ENCODE measurements around the gene KCNH2. TPM values are rescaled to one million over a fixed set of nuclear protein-coding genes. Genes with fewer than 3 reads are reported as not detected.

KCNH2 gene
- total RNA-seq, 3 donors from 2014 or later (not counting 1 experiment from before 2014, with no cell fraction given), result 0.39 to 0.60 TPM; not detected in 1

DNA sequence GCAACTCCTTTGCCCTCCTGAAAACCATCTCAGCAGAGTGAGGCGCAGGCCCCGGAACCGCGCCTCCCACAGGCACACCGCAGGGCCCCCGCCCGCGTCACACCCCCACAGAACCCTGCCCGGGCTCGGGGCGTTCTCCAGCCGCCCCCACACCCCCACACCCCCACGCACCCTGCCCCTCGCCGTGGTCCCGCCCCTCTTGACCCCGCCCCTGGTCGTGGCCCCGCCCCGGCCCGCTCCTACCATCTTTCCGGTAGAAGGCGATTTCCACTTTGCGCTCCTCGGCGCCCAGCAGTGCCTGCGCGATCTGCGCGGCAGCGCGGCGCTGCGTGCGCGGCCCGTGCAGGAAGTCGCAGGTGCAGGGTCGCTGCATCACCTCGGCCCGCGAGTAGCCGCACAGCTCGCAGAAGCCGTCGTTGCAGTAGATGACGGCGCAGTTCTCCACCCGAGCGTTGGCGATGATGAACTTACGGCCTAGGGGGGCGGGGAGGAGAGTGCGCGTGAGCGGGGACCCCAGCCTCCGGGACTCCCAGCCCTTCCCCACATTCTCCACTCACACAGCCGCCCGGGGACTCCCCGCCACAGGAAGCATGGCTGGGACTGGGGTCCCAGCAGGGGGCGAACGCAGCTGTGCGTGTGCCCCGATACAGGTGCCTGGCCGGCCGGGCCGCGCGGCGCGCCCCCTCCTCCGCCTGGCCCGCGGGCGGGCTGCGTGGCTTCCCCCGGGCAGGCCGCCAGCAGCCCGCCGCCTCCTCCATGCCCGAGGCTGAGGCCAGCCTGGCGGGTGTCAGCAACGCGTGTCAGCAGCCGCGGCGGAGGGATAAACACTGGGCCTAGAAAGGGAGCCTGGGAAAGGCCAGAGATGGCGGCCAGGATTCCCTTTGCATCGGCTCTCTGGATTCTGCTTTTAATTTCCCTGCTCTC, 3.4 kb downstream of the KCNH2 start:
- Mint-ChIP-seq H3K27ac (peak overlapping the region in 1 of 2 donors; percentile 70), H3K4me3 (peak overlapping the region; percentile 85), H3K36me3 (no peaks in the 10 kb centered on the region), H3K9me3 (no peaks in the 10 kb centered on the region), H3K27me3 (ENCODE audit: low read depth in 2 of 2) (peaks cover 22 to 24% of the 10 kb centered on the region in 2 donors), H3K4me1 (peaks cover 20 to 34% of the 10 kb centered on the region in 2 donors)
- DNase-seq (peak; percentile 52 to 91), ATAC-seq (peak; percentile 74 to 80 (median 74))
- no peaks in the 10 kb centered on the region for H3K36me3 ChIP-seq (ENCODE audit: control insufficient read depth, insufficient read depth, low read length)
- H3K27ac ChIP-seq (ENCODE audit: low read length), result no peak overlapping the region
- peak overlapping the region; percentile 42 for H3K4me3 ChIP-seq (ENCODE audit: low read length)
- 1% methylated on average over 86 of the region's 89 CpGs for WGBS (ENCODE audit: insufficient coverage)
- H3K9me3 ChIP-seq (ENCODE audit: control insufficient read depth, insufficient read depth, low read length), result no peaks in the 10 kb centered on the region
- H3K27me3 ChIP-seq (ENCODE audit: control insufficient read depth, insufficient read depth, low read length), result peaks cover 30% of the 10 kb centered on the region
- peaks cover 36% of the 10 kb centered on the region for H3K4me1 ChIP-seq (ENCODE audit: control insufficient read depth, insufficient read depth, low read length)
- intact Hi-C loops (cut with micrococcal nuclease), result loop anchor here (5.0 kb wide), 1 partner anchor 38 kb away; no protein-coding TSS in a partner anchor
- TF ChIP-seq, protein P1, sequence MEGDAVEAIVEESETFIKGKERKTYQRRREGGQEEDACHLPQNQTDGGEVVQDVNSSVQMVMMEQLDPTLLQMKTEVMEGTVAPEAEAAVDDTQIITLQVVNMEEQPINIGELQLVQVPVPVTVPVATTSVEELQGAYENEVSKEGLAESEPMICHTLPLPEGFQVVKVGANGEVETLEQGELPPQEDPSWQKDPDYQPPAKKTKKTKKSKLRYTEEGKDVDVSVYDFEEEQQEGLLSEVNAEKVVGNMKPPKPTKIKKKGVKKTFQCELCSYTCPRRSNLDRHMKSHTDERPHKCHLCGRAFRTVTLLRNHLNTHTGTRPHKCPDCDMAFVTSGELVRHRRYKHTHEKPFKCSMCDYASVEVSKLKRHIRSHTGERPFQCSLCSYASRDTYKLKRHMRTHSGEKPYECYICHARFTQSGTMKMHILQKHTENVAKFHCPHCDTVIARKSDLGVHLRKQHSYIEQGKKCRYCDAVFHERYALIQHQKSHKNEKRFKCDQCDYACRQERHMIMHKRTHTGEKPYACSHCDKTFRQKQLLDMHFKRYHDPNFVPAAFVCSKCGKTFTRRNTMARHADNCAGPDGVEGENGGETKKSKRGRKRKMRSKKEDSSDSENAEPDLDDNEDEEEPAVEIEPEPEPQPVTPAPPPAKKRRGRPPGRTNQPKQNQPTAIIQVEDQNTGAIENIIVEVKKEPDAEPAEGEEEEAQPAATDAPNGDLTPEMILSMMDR (IDR thresholded peaks at IDR 0.05), result no peak

DNA sequence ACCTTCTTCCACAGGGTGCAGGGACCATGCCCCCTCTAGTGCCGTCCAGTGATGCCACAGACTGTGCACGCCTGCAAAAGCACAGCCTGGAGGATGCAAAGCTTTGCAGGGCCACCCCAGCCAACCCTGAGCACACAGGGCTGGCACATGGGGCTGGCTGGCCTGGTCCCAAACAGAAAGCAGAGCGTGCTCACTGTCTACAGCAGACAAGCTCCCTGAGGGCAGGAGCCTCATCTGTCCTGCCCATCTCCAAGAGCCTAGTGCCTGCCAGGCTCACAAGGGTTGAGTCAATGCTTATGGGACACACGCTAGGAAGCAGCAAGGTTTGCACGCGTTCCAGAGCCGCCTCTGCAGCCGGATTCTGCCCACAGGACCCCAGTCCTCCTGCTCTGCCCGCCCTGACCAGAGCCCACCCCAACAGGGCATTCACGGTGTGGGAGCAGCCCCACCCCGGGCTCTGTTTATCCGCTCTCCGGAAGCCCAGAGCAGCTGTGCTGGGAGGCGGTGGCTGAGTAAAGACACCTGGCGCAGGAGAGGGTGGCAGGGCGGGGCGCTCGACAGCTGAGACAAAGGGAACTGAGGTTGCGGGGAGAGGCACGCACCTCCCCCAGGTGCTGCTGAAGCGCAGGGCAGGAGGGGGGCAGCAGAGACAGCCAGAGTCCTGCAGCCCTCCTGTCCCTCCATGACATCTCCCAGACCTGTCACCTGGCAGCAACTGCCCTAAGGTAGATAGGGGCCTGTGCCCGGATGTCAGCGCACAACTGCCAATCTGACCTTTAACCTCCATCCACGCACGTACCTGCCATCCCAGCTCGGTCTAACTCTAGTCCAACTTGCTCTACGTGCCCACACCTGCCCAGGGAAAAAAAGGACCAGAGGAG, 4.3 kb downstream of the KCNH2 start:
- ATAC-seq (no peak), DNase-seq (peak in 1 of 2 donors; percentile 68)
- Histone ChIP-seq H3K27ac (ENCODE audit: low read length) (no peak overlapping the region), H3K9me3 (ENCODE audit: control insufficient read depth, insufficient read depth, low read length) (no peaks in the 10 kb centered on the region), H3K27me3 (ENCODE audit: control insufficient read depth, insufficient read depth, low read length) (peaks cover 29% of the 10 kb centered on the region), H3K4me1 (ENCODE audit: control insufficient read depth, insufficient read depth, low read length) (peaks cover 30% of the 10 kb centered on the region), H3K36me3 (ENCODE audit: control insufficient read depth, insufficient read depth, low read length) (no peaks in the 10 kb centered on the region), H3K4me3 (ENCODE audit: low read length) (peak overlapping the region; percentile 26)
- TF ChIP-seq, protein P1 (IDR thresholded peaks at IDR 0.05), result no peak
- Mint-ChIP-seq H3K36me3 (no peaks in the 10 kb centered on the region), H3K27ac (no peak overlapping the region), H3K4me1 (peaks cover 17 to 31% of the 10 kb centered on the region in 2 donors), H3K9me3 (no peaks in the 10 kb centered on the region), H3K4me3 (peak overlapping the region; percentile 85), H3K27me3 (ENCODE audit: low read depth in 2 of 2) (peaks cover 21 to 27% of the 10 kb centered on the region in 2 donors)
- intact Hi-C loops (cut with micrococcal nuclease), result no loop called here
- 32% methylated on average over 27 of the region's 27 CpGs for WGBS (ENCODE audit: insufficient coverage)

DNA sequence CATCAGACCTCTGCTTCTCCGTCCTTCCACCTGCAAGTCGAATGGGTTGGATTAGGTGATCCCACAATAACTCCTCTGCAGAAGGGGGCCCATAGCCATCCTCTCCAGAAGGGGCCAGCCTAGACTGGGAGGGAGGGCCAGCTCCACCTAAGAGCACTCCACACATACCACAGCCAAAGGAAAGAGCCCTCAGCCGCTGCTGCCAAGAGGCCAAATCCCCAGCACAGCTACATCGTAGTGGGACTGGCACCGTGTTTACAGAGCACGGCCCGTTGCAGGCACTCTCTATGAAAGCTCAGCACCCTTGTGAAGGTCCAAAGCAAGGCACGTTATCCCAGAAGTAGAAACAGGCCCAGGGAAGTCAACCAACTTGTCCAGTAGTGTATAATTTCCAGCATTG, 5.4 kb downstream of the KCNH2 start:
- DNase-seq (no peak), ATAC-seq (no peak)
- no peak overlapping the region for H3K27ac Mint-ChIP-seq
- peaks cover 23% of the 10 kb centered on the region for H3K27me3 ChIP-seq (ENCODE audit: control insufficient read depth, insufficient read depth, low read length)
- H3K4me3 Mint-ChIP-seq, result no peak overlapping the region
- no peak overlapping the region for H3K4me3 ChIP-seq (ENCODE audit: low read length)
- no peaks in the 10 kb centered on the region for H3K36me3 ChIP-seq (ENCODE audit: control insufficient read depth, insufficient read depth, low read length)
- peaks cover 22 to 28% of the 10 kb centered on the region in 2 donors for H3K27me3 Mint-ChIP-seq (ENCODE audit: low read depth in 2 of 2)
- H3K27ac ChIP-seq (ENCODE audit: low read length), result no peak overlapping the region
- intact Hi-C loops (cut with micrococcal nuclease), result no loop called here
- H3K9me3 ChIP-seq (ENCODE audit: control insufficient read depth, insufficient read depth, low read length), result no peaks in the 10 kb centered on the region
- TF ChIP-seq, protein P1 (IDR thresholded peaks at IDR 0.05), result no peak
- 88% methylated on average over 8 of the region's 8 CpGs for WGBS (ENCODE audit: insufficient coverage)
- H3K4me1 ChIP-seq (ENCODE audit: control insufficient read depth, insufficient read depth, low read length), result peaks cover 24% of the 10 kb centered on the region
- peaks cover 12 to 26% of the 10 kb centered on the region in 2 donors for H3K4me1 Mint-ChIP-seq
- H3K9me3 Mint-ChIP-seq, result no peaks in the 10 kb centered on the region
- no peaks in the 10 kb centered on the region for H3K36me3 Mint-ChIP-seq

Measured in natural killer cell (primary cell).